HG03457 (cell line): Measurements from ENCODE around the gene TMEM175.

Experiments
- ATAC-seq: cut with Tn5 transposase; IDR thresholded peaks from one replicate; pipeline ENCODE4 v1.9.1; 2021; ENCODE audit warnings: moderate number of reproducible peaks; ENCODE audit not compliant: unreplicated experiment

Gene TMEM175, protein sequence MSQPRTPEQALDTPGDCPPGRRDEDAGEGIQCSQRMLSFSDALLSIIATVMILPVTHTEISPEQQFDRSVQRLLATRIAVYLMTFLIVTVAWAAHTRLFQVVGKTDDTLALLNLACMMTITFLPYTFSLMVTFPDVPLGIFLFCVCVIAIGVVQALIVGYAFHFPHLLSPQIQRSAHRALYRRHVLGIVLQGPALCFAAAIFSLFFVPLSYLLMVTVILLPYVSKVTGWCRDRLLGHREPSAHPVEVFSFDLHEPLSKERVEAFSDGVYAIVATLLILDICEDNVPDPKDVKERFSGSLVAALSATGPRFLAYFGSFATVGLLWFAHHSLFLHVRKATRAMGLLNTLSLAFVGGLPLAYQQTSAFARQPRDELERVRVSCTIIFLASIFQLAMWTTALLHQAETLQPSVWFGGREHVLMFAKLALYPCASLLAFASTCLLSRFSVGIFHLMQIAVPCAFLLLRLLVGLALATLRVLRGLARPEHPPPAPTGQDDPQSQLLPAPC

DNA sequence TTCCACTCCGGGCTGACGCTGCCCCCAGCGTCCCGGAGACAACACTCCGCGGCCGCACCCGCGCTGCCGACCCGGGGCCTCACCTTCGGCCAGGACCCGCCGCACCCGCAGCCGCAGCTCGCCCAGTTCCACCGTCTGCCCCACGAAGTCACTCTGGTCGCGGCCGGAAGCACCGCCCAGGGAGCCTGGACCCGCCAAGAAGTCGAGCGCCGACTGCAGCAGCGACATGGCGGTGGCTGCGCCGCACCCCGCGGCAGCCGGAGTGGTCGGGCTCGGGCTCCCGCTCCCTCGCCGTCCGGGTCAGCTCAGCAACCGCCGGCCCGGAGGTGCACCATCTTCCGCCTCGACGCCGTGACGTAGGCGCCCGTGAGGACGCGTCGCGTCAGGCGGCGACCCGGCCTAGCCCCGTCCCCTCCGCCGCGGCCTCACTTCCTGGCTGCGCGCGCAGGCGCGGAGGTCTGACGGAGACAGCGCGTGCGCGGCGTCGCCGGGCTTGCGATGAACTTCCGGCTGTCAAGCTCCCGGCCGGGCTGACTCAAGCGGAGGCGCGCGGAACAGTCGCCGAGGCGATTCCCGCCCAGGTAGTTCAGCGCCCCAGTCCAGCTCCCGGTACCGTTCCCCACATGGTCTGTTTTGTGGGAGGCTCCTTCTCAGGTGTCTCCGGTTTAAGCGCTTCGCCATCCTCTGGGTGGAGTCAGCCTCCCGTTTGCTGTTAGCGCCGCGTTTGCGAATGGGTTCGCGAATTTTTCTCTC lies at the start of gene TMEM175, which contains the start of gene GAK:
Gene TMEM175 (plus strand): TSS at position 501 of the 753 bp plus-strand sequence. CDS start 15,280 bp downstream, outside the sequence.
Gene GAK (minus strand): TSS at position 357 of the 753 bp plus-strand sequence. CDS start 129 bp downstream, at position 228.
- ATAC-seq = peak; percentile 72

DNA sequence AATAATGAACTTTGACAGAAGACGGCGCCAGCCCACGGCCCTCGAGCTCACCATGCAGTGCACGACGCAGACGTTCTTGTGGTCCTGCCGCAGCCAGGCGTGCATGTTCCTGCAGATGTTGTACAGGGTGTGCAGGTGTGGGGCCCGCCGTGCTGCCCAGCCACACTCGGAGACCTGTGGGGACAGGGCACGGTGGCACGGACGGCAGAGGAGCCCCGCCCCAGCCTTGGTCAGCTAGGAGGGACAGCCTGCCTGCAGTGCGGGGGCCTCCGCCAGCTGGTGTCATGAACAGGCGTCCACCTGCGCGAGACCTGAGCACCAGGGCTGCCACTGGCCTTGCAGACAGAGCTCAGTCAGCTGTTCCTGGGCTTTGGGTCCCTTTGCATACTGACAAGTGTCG lies 49.6 kb upstream of the TMEM175 start:
- no peak for ATAC-seq

DNA sequence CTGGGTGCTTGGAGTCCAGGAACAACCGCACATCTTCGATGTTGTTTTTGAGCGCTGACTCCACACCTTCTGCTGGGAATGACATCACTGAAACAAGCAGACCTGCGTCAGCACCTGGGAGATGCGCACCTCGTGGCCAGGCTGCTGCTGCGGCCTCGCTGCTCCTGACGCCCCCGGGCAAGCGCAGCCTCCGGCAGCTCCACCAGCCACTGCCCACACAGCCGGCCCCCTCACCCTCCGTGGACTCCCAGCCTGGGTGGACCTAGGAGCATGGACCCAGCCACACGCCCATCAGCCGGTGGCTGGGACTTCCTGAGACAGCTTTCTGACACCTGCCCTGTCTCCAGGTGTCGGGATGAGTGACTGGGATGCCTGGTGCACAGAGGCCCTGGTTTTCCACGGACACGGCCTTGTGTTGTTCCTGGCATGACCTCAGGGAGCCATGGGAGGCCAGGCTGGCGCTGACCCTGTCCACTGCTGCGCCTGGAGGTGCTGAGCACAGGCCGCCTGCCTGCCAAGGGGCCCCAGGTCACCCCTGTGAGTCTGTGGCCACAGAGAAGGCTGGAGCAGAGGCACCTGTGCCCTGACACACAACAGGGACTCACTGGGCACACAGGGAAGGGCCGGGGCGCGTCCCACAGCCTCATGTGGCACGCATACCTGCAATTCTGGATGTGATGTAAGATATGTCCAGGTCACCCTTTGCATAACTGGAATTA lies 48.7 kb upstream of the TMEM175 start:
- no peak for ATAC-seq

DNA sequence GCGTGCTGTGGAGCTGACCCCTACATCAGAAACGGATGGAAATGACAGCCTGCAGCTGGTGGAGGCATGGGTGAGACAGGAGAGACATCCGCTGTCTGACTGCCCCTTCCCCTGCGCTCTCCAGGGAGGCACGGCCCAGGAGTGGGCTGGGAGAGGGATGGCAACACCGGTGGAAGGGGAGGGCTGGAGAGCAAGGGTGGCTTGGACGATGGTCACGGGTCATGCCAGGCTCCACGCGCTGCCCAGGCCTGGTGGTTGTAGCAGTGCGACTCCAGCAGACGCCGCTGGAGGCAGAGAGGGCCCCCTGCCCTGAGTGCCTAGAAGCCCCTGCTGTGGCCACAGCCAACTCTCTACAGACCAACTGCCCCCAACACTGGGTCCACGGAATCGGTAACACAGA lies 48.0 kb upstream of the TMEM175 start:
- ATAC-seq = no peak

DNA sequence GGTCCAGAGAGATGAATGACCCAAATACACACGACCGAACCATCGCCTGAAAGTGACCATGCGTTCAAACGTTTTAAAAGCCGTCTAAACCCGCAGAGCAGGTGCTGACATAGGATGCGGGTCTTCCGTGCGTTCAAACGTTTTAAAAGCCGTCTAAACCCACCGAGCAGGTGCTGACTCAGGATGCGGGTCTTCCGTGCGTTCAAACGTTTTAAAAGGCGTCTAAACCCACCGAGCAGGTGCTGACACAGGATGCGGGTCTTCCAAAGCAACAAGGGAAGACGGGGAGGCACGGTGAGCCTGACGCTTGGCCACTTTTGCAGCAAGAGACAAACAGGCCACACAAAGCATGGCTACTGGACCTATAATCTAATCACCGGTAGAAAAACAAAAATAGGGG lies 47.4 kb upstream of the TMEM175 start:
- ATAC-seq = no peak

DNA sequence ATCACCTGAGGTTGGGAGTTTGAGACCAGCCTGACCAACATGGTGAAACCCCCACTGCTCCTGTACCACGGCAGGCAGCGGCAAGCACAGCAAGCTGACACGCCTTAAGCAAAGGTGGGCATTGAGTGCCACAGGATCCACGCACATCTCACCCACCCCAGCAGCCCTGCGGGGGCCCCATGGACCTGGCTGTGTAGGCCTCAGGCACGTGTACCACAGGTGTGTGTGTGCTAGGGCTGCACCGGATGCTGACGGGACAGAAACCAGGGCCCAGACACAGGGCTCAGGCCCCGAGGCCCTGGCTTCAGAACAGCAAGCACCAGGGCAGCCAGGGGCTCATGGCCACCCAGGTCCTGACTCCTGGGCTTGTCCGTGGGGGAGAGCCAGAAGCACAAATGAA lies 46.9 kb upstream of the TMEM175 start:
- ATAC-seq = no peak

DNA sequence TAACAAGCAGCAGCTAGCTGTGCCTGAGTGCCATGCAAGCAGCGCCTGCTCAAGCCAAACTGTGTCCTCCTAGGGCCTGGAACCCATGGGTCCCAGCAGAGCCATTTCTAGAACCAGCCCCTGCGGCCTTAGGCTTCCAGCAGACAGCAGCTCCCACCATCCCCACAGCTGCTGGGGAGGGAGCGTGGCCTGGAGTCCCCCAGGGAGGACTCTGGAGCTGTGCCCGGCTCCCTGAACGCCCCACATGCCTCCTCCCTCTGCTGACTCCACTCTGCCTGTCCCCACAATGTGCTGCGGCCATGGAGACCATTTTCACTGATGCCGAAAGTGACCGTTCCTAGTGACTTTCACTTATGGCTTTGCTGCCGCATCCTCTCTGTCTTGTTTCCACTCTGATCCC lies 46.0 kb upstream of the TMEM175 start:
- ATAC-seq = no peak

DNA sequence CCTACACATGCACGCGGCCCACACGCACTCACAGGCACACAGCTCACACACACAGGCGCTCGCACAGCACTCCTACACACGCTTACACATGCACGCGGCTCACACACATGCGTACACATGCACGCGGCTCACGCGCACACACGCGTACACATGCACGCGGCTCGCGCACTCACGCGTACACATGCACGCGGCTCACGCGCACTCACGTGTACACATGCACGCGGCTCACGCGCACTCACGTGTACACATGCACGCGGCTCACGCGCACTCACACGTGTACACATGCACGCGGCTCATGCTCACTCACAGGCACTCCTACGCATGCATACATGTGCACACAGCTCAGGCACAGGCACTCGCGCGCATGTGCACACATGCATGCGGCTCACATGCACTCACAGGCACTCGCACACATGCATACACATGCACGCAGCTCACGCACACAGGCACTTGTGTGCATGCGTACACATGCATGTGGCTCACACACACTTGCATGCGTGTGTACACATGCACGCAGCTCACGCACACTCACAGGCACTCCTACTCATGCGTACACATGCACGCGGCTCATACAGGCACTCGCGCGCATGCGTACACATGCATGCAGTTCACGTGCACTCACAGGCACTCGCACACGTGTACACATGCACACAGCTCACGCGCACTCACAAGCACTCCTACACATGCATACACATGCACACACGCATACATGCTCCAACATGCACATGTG lies 45.1 kb upstream of the TMEM175 start:
- ATAC-seq = no peak

DNA sequence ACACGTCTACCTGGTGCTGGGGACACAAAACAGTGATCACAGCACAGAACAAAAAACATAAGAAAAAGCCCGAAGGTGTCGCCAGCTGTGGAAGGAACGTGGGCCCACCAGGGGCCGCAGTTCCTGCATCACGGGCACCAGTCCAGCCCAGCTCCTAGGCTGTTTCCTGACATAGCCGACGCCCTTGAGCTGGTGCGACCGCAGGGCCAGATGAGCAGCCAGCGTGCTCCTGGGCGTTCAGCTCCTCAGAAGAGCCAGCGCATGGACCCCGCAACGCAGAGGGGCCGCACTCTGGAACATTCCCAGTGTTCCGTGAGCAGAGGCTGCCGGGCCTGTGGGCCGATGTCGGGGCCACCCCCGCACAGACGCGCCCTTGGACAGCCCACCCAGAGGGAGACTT lies 44.2 kb upstream of the TMEM175 start:
- no peak for ATAC-seq

DNA sequence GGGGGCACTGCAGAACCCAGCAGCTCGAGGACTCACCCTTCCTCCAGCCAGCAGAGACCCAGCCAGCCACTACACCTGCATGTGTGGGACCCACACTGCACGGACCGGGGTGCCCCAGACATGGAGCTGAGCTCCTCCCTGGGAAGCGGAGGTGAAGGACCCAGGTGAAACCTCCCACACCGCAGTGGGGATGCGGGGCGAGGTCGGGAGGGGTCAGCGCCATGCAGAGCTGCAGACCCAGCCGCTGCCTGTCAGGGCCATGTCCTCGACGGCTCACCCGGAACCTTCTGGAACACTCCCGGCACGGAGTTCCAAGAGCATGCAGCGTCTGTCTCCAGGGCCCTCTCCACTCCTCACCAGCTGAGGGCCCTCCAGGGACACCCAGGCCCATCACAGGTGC lies 42.7 kb upstream of the TMEM175 start:
- ATAC-seq = no peak

DNA sequence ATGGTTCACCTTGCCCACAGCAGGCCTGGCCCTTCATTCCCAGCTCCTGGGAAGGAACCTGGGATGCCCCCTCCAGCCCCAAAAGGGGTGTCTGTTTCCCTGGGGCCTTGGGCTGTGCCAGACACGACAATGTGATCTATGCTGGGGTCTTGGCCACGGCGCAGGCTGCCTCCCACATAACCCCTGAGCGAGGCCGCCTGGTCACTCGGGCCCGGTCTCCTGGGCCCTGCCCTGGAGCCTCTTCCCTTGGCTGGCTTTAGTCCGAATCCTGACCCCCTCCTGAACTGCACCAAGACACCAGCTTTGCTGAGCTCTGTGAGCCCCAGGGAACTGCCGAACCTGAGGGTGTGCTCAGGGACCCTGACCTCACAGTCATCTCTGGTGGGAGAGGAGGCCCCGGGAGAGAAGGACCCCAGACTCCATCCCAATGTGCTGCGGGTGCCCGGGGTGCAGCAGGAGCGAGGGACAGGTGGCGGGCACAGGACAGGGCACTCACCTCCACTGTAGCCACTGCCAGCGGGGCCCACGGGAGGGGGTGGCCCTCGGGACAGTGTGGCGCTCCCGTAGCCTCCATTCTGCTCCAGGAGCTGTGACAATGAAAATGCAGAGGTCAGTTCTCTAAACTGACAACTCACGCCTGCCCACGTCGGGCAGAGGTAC lies 42.1 kb upstream of the TMEM175 start:
- ATAC-seq = no peak

DNA sequence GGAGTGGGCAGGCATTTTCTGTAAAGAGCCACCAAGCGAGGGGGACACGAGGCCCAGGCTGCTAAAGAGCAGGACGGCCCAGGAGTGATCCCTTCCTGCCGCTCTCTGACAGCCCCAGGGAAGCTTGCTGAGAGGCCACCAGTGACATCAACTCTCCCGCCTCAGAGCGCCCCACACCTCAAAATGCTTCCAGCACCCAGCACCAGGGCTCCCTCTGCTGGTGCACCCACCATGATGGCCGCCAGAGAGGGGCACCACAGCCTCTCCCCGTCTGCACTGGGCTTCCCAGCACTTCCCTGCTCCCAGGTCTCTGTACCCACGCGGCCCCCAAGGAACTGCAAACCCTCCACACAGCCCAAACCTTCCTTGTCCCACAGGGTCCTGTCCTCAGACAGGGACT lies 40.5 kb upstream of the TMEM175 start:
- ATAC-seq = no peak

DNA sequence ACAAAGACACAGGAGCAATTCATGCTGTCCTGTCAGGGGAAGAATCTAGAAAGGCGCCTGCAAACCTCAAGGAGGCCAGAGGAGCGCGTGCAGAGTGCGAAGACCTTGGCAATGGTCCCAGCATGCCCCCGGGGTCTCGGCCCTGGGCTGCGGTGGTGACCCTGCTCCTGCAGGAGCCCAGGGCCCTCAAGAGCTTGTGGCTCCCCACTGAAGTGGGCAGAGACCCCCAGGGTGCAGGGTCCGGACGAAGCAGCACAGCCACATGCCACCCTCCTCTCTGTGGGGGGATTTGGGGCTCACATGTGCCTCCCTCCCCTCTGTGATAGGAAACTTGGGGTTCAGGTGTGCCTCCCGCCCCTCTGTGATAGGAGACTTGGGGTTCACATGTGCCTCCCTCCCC lies 39.5 kb upstream of the TMEM175 start:
- ATAC-seq = no peak

DNA sequence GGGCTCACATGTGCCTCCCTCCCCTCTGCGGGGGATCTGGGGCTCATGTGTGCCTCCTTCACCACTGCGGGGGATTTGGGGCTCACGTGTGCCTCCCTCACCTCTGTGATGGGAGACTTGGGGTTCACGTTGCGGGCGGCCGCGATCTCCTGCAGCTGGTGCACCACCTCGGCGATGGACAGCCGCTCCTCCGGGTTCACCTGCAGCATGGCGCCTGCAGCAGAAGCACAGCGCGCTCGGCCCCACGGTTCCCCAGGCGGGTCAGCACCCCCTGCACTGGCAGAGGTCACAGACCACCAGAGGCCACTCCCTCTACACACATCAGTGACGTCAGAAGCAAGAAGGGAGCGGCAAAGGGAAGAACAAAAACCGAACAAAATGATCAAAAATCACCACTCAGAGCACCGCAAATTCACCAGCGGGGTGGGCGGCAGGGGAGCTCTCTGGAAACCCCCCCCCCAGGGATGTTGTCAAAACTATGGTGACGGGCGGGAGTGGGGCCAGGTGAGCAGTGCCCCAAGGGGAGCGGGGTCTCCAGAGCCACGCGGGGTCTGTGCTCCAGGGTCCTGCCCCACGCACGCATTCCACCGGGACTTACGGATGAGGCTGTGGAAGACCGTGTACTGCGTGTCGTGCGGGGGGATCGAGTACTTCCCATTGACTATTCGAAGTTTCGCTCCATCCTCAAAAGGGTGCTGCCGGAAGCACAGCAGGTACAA lies 38.8 kb upstream of the TMEM175 start:
- no peak for ATAC-seq

DNA sequence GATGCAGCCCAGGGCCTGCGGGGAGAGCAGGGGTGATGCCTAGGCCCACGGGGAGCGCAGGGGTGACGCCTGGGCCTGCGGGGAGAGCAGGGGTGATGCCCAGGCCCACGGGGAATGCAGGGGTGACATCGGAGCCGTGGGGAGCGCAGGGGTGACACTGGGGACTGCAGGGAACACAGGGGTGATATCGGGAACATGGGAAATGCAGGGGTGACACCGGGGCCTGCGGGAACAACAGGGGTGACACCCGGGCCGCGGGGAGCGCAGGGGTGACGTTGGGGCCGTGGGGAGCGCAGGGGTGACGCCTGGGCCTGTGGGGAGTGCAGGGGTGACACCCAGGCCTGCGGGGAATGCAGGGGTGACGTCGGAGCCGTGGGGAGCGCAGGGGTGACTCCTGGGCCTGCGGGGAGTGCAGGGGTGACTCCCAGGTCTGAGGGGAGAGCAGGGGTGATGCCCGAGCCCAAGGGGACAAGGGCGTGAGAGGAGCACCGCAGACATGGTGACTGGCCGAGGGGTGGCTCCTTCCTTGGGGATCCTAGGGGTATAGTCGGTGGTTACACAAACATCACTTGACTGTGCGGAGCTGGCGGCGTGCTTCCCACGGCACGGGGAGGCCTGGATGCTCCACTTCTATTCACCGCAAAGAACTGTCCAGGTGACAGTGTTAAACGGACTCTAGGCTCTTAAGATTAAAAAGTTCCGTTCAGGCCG lies 38.1 kb upstream of the TMEM175 start:
- ATAC-seq = no peak

DNA sequence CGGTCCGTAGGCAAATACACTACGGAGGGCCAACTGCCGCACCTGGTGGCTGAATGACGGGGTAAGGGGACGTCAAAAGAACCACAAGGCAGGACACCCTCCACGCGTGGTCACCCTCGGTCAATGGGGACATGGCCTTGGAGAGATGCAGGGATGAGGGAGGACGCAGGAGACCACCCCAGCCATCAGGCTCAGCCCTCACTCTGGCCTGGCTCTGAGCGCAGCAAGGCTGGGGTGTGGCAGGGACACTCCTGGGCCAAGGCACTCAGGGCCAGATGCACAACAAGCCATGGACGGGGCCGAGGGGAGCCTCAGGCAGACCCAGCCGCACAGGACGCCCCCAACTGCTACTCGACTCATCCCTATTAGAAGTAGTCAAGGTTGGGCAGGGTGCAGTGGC lies 36.7 kb upstream of the TMEM175 start:
- ATAC-seq = no peak

DNA sequence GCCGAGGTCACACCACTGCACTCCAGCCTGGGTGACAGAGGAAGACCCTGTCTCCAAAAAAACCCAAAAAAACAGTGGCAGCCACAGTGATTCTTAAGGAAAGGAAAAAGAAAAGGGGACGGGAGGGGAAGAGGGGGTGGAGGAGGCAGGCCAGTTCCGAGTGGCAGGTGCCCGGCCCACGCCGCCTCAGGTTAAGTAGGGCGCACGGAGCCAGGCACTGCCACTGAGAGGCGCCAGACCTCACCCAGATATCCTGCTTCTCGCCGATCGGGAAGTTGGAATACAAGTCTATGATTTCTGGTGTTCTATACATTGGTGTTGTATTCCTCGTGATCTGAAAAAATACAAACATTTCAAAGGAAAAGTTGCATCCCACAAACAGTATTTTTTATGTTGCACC lies 36.0 kb upstream of the TMEM175 start:
- ATAC-seq = no peak

DNA sequence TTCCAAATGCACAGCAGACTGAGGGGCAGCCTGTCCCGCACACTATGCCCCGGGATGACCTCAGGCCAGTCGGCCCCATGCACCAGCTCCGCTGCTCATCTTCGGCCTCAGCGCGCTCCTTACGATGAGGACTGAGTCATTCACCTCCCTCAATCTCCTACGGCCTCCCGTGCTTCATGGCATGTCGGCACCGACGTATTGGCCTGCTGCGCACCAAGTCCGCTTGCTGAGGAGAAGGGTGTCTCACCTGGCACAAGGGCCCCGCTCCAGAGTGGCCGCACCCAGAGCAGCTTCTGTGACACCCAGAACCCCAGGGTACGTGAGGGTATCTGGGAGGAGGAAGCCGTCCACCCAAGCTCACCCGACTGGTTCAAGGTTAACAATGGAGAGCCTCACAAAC lies 35.6 kb upstream of the TMEM175 start:
- ATAC-seq = no peak

DNA sequence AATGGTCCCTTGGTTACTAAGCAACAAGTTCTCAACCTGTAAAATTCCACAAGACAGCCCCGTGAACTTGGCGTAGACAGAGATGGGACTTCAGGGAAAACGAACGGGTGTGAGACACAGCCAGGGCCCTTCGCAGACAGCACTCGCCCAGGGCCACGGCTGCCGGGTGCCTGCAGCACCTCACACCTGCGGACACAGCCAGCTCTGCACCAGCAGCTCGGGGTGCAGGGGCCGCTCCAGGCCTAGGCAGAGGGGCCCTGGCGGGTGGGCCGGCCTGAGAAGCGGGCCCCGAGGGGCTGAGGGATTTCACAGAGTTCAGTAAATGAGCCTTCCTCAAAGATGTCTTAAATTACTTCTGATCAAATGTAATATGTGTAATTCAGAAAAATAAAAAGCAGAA lies 34.1 kb upstream of the TMEM175 start:
- ATAC-seq = no peak
